Measurements from ENCODE around the gene ANKRD33B. TPM values are rescaled to one million over a fixed set of nuclear protein-coding genes. Genes with fewer than 3 reads are reported as not detected.

ANKRD33B gene
- total RNA-seq, 1 donor from 2014 or later = 2.2 TPM

DNA sequence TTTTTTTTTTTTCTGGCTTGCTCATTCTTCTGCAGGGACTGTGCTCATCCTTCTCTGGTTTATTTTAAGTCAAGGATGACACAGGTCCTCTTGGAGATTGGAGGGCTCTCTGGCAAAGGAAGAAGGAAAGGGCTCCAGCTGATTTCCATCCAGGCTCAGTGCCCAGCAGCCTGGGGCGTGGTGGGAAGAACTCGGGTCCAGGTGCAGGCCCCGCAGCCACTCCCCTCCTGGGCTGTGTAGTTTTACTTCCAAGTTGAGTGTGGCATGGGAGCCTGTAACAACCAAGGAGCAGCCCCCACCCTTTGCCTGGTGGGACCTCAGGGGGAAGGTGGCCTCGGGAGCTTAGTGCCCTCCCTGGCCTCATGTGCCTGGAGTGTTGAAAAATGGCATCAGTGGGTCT is 58.9 kb downstream of the ANKRD33B start:
- H3K27me3 ChIP-seq = no peaks in the 10 kb centered on the region
- H3K79me2 ChIP-seq (ENCODE audit: low read depth) = no peaks in the 10 kb centered on the region
- H3K9me3 ChIP-seq (ENCODE audit: low read depth) = no peaks in the 10 kb centered on the region
- H3K36me3 ChIP-seq = no peaks in the 10 kb centered on the region
- peaks cover 18% of the 10 kb centered on the region for H3K9me3 Mint-ChIP-seq
- no peak overlapping the region for H3K27ac Mint-ChIP-seq
- H3K4me1 Mint-ChIP-seq = peaks cover 23% of the 10 kb centered on the region
- no peak overlapping the region for H3K4me2 ChIP-seq
- H3F3A ChIP-seq (ENCODE audit: low read depth) = peaks cover 20% of the 10 kb centered on the region
- no peak overlapping the region for H3K4me3 ChIP-seq
- H3K27me3 Mint-ChIP-seq (ENCODE audit: insufficient read depth, low read depth) = peaks cover 8% of the 10 kb centered on the region
- H3K4me1 ChIP-seq = peaks cover 18% of the 10 kb centered on the region
- H3K4me3 Mint-ChIP-seq = no peak overlapping the region
- no peak overlapping the region for H3K27ac ChIP-seq
- no peaks in the 10 kb centered on the region for H4K20me1 ChIP-seq (ENCODE audit: low read depth)
- TF ChIP-seq EZH2phosphoT487 (IDR thresholded peaks at IDR 0.05) = no peak
- TF ChIP-seq, protein P1, sequence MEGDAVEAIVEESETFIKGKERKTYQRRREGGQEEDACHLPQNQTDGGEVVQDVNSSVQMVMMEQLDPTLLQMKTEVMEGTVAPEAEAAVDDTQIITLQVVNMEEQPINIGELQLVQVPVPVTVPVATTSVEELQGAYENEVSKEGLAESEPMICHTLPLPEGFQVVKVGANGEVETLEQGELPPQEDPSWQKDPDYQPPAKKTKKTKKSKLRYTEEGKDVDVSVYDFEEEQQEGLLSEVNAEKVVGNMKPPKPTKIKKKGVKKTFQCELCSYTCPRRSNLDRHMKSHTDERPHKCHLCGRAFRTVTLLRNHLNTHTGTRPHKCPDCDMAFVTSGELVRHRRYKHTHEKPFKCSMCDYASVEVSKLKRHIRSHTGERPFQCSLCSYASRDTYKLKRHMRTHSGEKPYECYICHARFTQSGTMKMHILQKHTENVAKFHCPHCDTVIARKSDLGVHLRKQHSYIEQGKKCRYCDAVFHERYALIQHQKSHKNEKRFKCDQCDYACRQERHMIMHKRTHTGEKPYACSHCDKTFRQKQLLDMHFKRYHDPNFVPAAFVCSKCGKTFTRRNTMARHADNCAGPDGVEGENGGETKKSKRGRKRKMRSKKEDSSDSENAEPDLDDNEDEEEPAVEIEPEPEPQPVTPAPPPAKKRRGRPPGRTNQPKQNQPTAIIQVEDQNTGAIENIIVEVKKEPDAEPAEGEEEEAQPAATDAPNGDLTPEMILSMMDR (IDR thresholded peaks at IDR 0.05) = no peak
- TF ChIP-seq EZH2 (IDR thresholded peaks at IDR 0.05) = no peak
- H2AFZ ChIP-seq (replicated peaks) = no peak overlapping the region
- H3K36me3 Mint-ChIP-seq = peaks cover 4% of the 10 kb centered on the region
- H3K9ac ChIP-seq = no peak overlapping the region
- DNase-seq (ENCODE audit: low spot score) = no peak

DNA sequence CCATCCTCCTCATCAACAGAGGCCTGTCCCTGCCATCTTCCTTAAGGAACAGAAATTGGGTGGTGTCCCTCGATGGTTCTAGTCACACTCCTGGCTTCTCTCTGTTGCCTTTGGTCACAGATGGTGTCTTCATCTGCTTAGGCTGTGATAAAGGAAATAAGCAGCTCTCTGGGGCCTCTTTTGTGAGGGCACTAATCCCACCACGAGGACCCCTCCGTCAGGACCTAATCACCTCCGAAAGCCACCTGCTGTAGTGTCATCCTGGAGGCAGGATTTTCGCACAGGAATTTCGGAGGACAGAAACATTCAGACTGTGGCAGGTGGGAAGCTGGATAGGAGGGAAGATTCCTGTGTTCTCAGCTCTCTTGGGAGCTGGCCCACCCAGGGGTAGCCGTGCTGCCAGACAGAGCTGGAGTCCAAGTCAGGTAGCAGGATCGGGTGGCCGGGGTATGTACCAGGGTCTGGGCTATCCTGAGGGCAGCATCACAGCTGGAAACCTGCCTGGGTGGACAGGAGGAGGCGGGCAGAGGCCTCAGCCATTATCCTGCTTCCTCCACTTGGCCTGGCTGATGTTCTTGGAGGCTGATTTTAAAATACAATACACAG is 59.5 kb downstream of the ANKRD33B start:
- H4K20me1 ChIP-seq (ENCODE audit: low read depth) = no peaks in the 10 kb centered on the region
- no peak overlapping the region for H3K4me3 ChIP-seq
- H3K4me3 Mint-ChIP-seq = no peak overlapping the region
- H3K27ac ChIP-seq = no peak overlapping the region
- H3K27me3 ChIP-seq = no peaks in the 10 kb centered on the region
- no peaks in the 10 kb centered on the region for H3K9me3 ChIP-seq (ENCODE audit: low read depth)
- H3K4me1 Mint-ChIP-seq = peaks cover 25% of the 10 kb centered on the region
- no peak overlapping the region for H3K9ac ChIP-seq
- H3K79me2 ChIP-seq (ENCODE audit: low read depth) = no peaks in the 10 kb centered on the region
- H2AFZ ChIP-seq (replicated peaks) = no peak overlapping the region
- TF ChIP-seq EZH2 (IDR thresholded peaks at IDR 0.05) (no peak), EZH2phosphoT487 (IDR thresholded peaks at IDR 0.05) (no peak)
- TF ChIP-seq, protein P1 (IDR thresholded peaks at IDR 0.05) = no peak
- peak; percentile 47 for DNase-seq (ENCODE audit: low spot score)
- H3K36me3 ChIP-seq = no peaks in the 10 kb centered on the region
- peaks cover 18% of the 10 kb centered on the region for H3K4me1 ChIP-seq
- peaks cover 6% of the 10 kb centered on the region for H3K27me3 Mint-ChIP-seq (ENCODE audit: insufficient read depth, low read depth)
- peaks cover 18% of the 10 kb centered on the region for H3K9me3 Mint-ChIP-seq
- H3K27ac Mint-ChIP-seq = no peak overlapping the region
- peaks cover 20% of the 10 kb centered on the region for H3F3A ChIP-seq (ENCODE audit: low read depth)
- peaks cover 4% of the 10 kb centered on the region for H3K36me3 Mint-ChIP-seq
- no peak overlapping the region for H3K4me2 ChIP-seq

DNA sequence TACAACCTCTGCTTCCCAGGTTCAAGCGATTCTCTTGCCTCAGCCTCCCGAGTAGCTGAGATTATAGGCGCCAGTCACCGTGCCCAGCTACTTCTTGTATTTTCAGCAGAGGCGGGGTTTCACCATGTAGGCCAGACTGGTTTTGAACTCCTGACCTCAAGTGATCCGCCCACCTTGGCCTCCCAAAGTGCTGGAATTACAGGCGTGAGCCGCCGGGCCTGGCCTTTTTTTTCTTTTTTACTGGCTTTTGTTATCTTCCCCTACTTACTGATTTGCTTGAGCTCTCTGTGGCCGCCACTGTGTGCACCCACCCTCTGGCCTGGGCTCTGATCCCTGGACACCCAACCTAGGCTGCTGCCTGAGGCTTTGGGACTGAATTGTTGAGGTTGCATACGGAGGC is 60.3 kb downstream of the ANKRD33B start:
- Histone ChIP-seq H3K36me3 (no peaks in the 10 kb centered on the region), H3K4me3 (no peak overlapping the region), H4K20me1 (ENCODE audit: low read depth) (no peaks in the 10 kb centered on the region), H3K4me1 (peaks cover 18% of the 10 kb centered on the region), H3K4me2 (no peak overlapping the region), H3K79me2 (ENCODE audit: low read depth) (no peaks in the 10 kb centered on the region), H3K27me3 (no peaks in the 10 kb centered on the region), H3K9ac (no peak overlapping the region), H3K27ac (no peak overlapping the region), H2AFZ (replicated peaks) (no peak overlapping the region), H3K9me3 (ENCODE audit: low read depth) (no peaks in the 10 kb centered on the region), H3F3A (ENCODE audit: low read depth) (peaks cover 20% of the 10 kb centered on the region)
- Mint-ChIP-seq H3K9me3 (peaks cover 18% of the 10 kb centered on the region), H3K27ac (no peak overlapping the region), H3K36me3 (peaks cover 4% of the 10 kb centered on the region), H3K27me3 (ENCODE audit: insufficient read depth, low read depth) (peaks cover 6% of the 10 kb centered on the region), H3K4me1 (peaks cover 25% of the 10 kb centered on the region), H3K4me3 (no peak overlapping the region)
- no peak for DNase-seq (ENCODE audit: low spot score)
- TF ChIP-seq, protein P1 (IDR thresholded peaks at IDR 0.05) = no peak
- TF ChIP-seq EZH2phosphoT487 (IDR thresholded peaks at IDR 0.05) (no peak), EZH2 (IDR thresholded peaks at IDR 0.05) (no peak)

Data from neural progenitor cell (in vitro differentiated cells).